ENCODE data around the gene TIGD2.

The TIGD2 gene

GRCh38 chr4:89162987-89163386, 51.7 kb downstream of the TIGD2 start:
- DNase-seq (ENCODE audit: low read depth), result no peak

- no peak for DNase-seq (ENCODE audit: low read depth)
These were observed 53.1 kb downstream of the TIGD2 start for GRCh38 chr4:89164400-89164799.

Measured in amniotic epithelial cell (primary cell).